Measurements from ENCODE around the gene AP2B1. TPM values are rescaled to one million over a fixed set of nuclear protein-coding genes. Genes with fewer than 3 reads are reported as not detected.

Gene AP2B1
- 100 to 1,000 TPM in 1 of 4 donors, 10 to 100 TPM in 3; 35.6 to 217 (median 39.7) TPM for total RNA-seq

GRCh38 chr17:35587074-35587961 lies at the start of gene AP2B1:
Gene AP2B1 (plus strand): TSS chr17:35587322. CDS start chr17:35594031, 6,709 bp downstream.
- peak; percentile 95 to 99 for DNase-seq (ENCODE audit: low spot score in 2 of 2)
- WGBS, 2 donors: 0 to 1% methylated on average over 49 to 50 of the region's 50 CpGs
- H3K4me3 ChIP-seq (ENCODE audit: low read depth, poor library complexity, severe bottlenecking): peak within 1 kb of the TSS; percentile 79
- TF ChIP-seq POLR2A (IDR thresholded peaks at IDR 0.05): no peak
- intact Hi-C loops (cut with DNase I; ENCODE audit: low total_unique reads): no loop called here

GRCh38 chr17:35537601-35538141 lies 49.5 kb upstream of the AP2B1 start, which contains the start of gene SLFN12L:
Gene SLFN12L (minus strand): TSS chr17:35537678. CDS start chr17:35522364, 15,314 bp downstream.
- H3K4me3 ChIP-seq (ENCODE audit: low read depth, poor library complexity, severe bottlenecking): no peak within 1 kb of the TSS
- no peak for DNase-seq (ENCODE audit: low spot score in 2 of 2)
- 51 to 66% methylated on average over 2 of the region's 2 CpGs for WGBS, 2 donors
- intact Hi-C loops (cut with DNase I; ENCODE audit: low total_unique reads): loop anchor here (5.0 to 10.0 kb wide), 2 partner anchors 225 to 363 kb away; no protein-coding TSS in a partner anchor
- no peak for TF ChIP-seq CTCF (IDR thresholded peaks at IDR 0.05)
- no peak for TF ChIP-seq POLR2A (IDR thresholded peaks at IDR 0.05)

- no peak for TF ChIP-seq CTCF (IDR thresholded peaks at IDR 0.05)
- 40 to 42% methylated on average over 5 of the region's 5 CpGs for WGBS, 2 donors
- intact Hi-C loops (cut with DNase I; ENCODE audit: low total_unique reads): loop anchor here (5.0 to 10.0 kb wide), 2 partner anchors 227 to 365 kb away; no protein-coding TSS in a partner anchor
- H3K4me3 ChIP-seq (ENCODE audit: low read depth, poor library complexity, severe bottlenecking): no peak overlapping the region
- DNase-seq (ENCODE audit: low spot score in 2 of 2): no peak
Observed at GRCh38 chr17:35539659-35540026, 47.5 kb upstream of the AP2B1 start.

- intact Hi-C loops (cut with DNase I; ENCODE audit: low total_unique reads): no loop called here
- peak in 1 of 2 donors; percentile 33 for DNase-seq (ENCODE audit: low spot score in 2 of 2)
- WGBS, 2 donors: 42 to 53% methylated on average over 8 of the region's 8 CpGs
- H3K4me3 ChIP-seq (ENCODE audit: low read depth, poor library complexity, severe bottlenecking): no peak overlapping the region
- no peak for TF ChIP-seq POLR2A (IDR thresholded peaks at IDR 0.05)
- no peak for TF ChIP-seq CTCF (IDR thresholded peaks at IDR 0.05)
Observed at GRCh38 chr17:35540589-35541404, 46.3 kb upstream of the AP2B1 start.

- 58 to 60% methylated on average over 1 of the region's 1 CpG for WGBS, 2 donors
- intact Hi-C loops (cut with DNase I; ENCODE audit: low total_unique reads): no loop called here
Observed at GRCh38 chr17:35541434-35541833, 45.7 kb upstream of the AP2B1 start.

More at GRCh38 chr17:35541434-35541833, 45.7 kb upstream of the AP2B1 start:
- TF ChIP-seq CTCF (IDR thresholded peaks at IDR 0.05) (no peak), POLR2A (IDR thresholded peaks at IDR 0.05) (no peak)
- no peak for DNase-seq (ENCODE audit: low spot score in 2 of 2)
- H3K4me3 ChIP-seq (ENCODE audit: low read depth, poor library complexity, severe bottlenecking): no peak overlapping the region

Measured in lower leg skin (tissue), 4 donors.